Measurements from ENCODE around the gene PPP1R15B. TPM values are rescaled to one million over a fixed set of nuclear protein-coding genes. Genes with fewer than 3 reads are reported as not detected.
A peak's percentile ranks its signal among the peaks of the same experiment; 100 is the strongest.

The PPP1R15B gene
- total and polyA plus RNA-seq, 2 donors (not counting 1 experiment from before 2014, with no cell fraction given), result 65.7 to 137 TPM

- DNase-seq (no peak), ATAC-seq (ENCODE audit: low read depth) (no peak)
- Mint-ChIP-seq H3K27me3 (no peaks in the 10 kb centered on the region), H3K27ac (peak overlapping the region; percentile 37), H3K9me3 (ENCODE audit: insufficient read depth) (no peaks in the 10 kb centered on the region), H3K4me3 (no peak overlapping the region), H3K4me1 (no peaks in the 10 kb centered on the region)
- ChIA-PET CTCF (interaction anchor here (1.5 to 43.9 kb wide), 4 partner anchors 11 to 371 kb away, joined by 3 to 1884 read pairs (median 128); partner anchors contain the start of gene PIK3C2B), POLR2A (no interaction called here)
- no peak overlapping the region for H3K4me3 ChIP-seq (ENCODE audit: control extremely low read depth in 1 of 5, extremely low read depth in 1 of 5, insufficient read depth in 1 of 5, low read depth in 2 of 5, low read length in 4 of 5)
- peaks cover 9% of the 10 kb centered on the region for H3K79me2 ChIP-seq (ENCODE audit: control insufficient read depth, insufficient read depth, low read length)
- no peak overlapping the region for H3K9ac ChIP-seq (ENCODE audit: low read length)
- no peak for TF ChIP-seq EZH2 (IDR thresholded peaks at IDR 0.05; ENCODE audit: borderline replicate concordance, insufficient read depth, low read depth, low read length, poor library complexity, severe bottlenecking)
- TF ChIP-seq CTCF (IDR thresholded peaks at IDR 0.05), result no peak
- no CpG with 5 or more reads among the region's 4 CpGs for WGBS (ENCODE audit: insufficient coverage)
- H3K27ac ChIP-seq (ENCODE audit: low read length in 2 of 2), result no peak overlapping the region
- H3K4me1 ChIP-seq (ENCODE audit: control insufficient read depth in 2 of 2, insufficient read depth in 2 of 2, low read length in 2 of 2), result no peaks in the 10 kb centered on the region
- H3K36me3 ChIP-seq (replicated peaks in 1 of 2; ENCODE audit: control extremely low read depth in 1 of 2, control insufficient read depth in 1 of 2, extremely low read depth in 1 of 2, insufficient read depth in 2 of 2, low read length in 1 of 2), result peaks cover 4 to 98% of the 10 kb centered on the region in 2 experiments
- no peaks in the 10 kb centered on the region for H3K27me3 ChIP-seq (replicated peaks in 1 of 4; ENCODE audit: control extremely low read depth in 1 of 4, control insufficient read depth in 3 of 4, insufficient read depth in 4 of 4, low read length in 3 of 4)
- no peak overlapping the region for H3K4me2 ChIP-seq (replicated peaks; ENCODE audit: low read depth, low read length, poor library complexity, severe bottlenecking)
- H2AFZ ChIP-seq (ENCODE audit: insufficient read depth, low read depth, low read length, poor library complexity, severe bottlenecking), result no peak overlapping the region
- no peaks in the 10 kb centered on the region for H3K9me3 ChIP-seq (ENCODE audit: control extremely low read depth in 1 of 3, control insufficient read depth in 2 of 3, insufficient read depth in 1 of 3, low read length in 2 of 3)
- intact Hi-C loops (cut with micrococcal nuclease), result no loop called here
- peaks cover 9% of the 10 kb centered on the region for H4K20me1 ChIP-seq (ENCODE audit: control insufficient read depth, insufficient read depth, low read length, poor library complexity, severe bottlenecking)
These were observed 23.8 kb upstream of the PPP1R15B start for GRCh38 chr1:204435381-204435831.

GRCh38 chr1:204434116-204434755 lies 22.6 kb upstream of the PPP1R15B start:
- no peak overlapping the region for H3K4me3 Mint-ChIP-seq
- Histone ChIP-seq H3K36me3 (replicated peaks in 1 of 2; ENCODE audit: control extremely low read depth in 1 of 2, control insufficient read depth in 1 of 2, extremely low read depth in 1 of 2, insufficient read depth in 2 of 2, low read length in 1 of 2) (peaks cover 2 to 96% of the 10 kb centered on the region in 2 experiments), H3K9me3 (ENCODE audit: control extremely low read depth in 1 of 3, control insufficient read depth in 2 of 3, insufficient read depth in 1 of 3, low read length in 2 of 3) (no peaks in the 10 kb centered on the region), H3K4me2 (replicated peaks; ENCODE audit: low read depth, low read length, poor library complexity, severe bottlenecking) (no peak overlapping the region), H3K27ac (ENCODE audit: low read length in 2 of 2) (no peak overlapping the region), H4K20me1 (ENCODE audit: control insufficient read depth, insufficient read depth, low read length, poor library complexity, severe bottlenecking) (peaks cover 9% of the 10 kb centered on the region), H2AFZ (ENCODE audit: insufficient read depth, low read depth, low read length, poor library complexity, severe bottlenecking) (no peak overlapping the region), H3K9ac (ENCODE audit: low read length) (no peak overlapping the region), H3K4me1 (ENCODE audit: control insufficient read depth in 2 of 2, insufficient read depth in 2 of 2, low read length in 2 of 2) (no peaks in the 10 kb centered on the region), H3K4me3 (ENCODE audit: control extremely low read depth in 1 of 5, extremely low read depth in 1 of 5, insufficient read depth in 1 of 5, low read depth in 2 of 5, low read length in 4 of 5) (no peak overlapping the region), H3K79me2 (ENCODE audit: control insufficient read depth, insufficient read depth, low read length) (peaks cover 14% of the 10 kb centered on the region), H3K27me3 (replicated peaks in 1 of 4; ENCODE audit: control extremely low read depth in 1 of 4, control insufficient read depth in 3 of 4, insufficient read depth in 4 of 4, low read length in 3 of 4) (no peaks in the 10 kb centered on the region)
- no peak for ATAC-seq (ENCODE audit: low read depth)
- intact Hi-C loops (cut with micrococcal nuclease), result no loop called here
- WGBS (ENCODE audit: insufficient coverage), result 98% methylated on average over 6 of the region's 9 CpGs
- CTCF ChIA-PET, result interaction anchor here (1.1 to 43.9 kb wide), 5 partner anchors 12 to 66 kb away, joined by 3 to 1884 read pairs (median 23); partner anchors contain the start of gene PIK3C2B
- POLR2A ChIA-PET, result no interaction called here
- H3K27ac Mint-ChIP-seq, result no peak overlapping the region
- no peaks in the 10 kb centered on the region for H3K4me1 Mint-ChIP-seq
- no peaks in the 10 kb centered on the region for H3K9me3 Mint-ChIP-seq (ENCODE audit: insufficient read depth)
- DNase-seq, result no peak
- no peak for TF ChIP-seq CTCF (IDR thresholded peaks at IDR 0.05)
- TF ChIP-seq EZH2 (IDR thresholded peaks at IDR 0.05; ENCODE audit: borderline replicate concordance, insufficient read depth, low read depth, low read length, poor library complexity, severe bottlenecking), result no peak
- no peaks in the 10 kb centered on the region for H3K27me3 Mint-ChIP-seq
